Stimulated activated naive CD8-positive, alpha-beta T cell treated with anti-CD3 and anti-CD28 coated beads, Interleukin-15, amount 100 ng/mL, for 72 hours (primary cell): ENCODE results near the gene CASP9.
"Not testable (repeated sequence)": the region's sequence is repeated elsewhere in the genome, so short reads cannot be mapped to it uniquely, and the experiment has no call there.

Experiments
- ATAC-seq: fragments of 150-1000 bp; cut with Tn5 transposase; 2 replicates; pipeline ENCODE4 v1.10.0; 2021; ENCODE audit warnings: mild to moderate bottlenecking, moderate library complexity
- DNase-seq, 2 donors: peaks; one replicate each; pipeline ENCODE4 v3.0.0; 2021 to 2022
- H3K27ac Mint-ChIP-seq, 2 donors: one replicate each; pipeline ENCODE4 v1.8.0; 2022; ENCODE audit warnings: mild to moderate bottlenecking in 2 of 2, mixed read lengths in 2 of 2, moderate library complexity in 2 of 2
- H3K27me3 Mint-ChIP-seq: one replicate; pipeline ENCODE4 v1.8.0; 2022; ENCODE audit warnings: mixed read lengths
- H3K4me1 Mint-ChIP-seq: one replicate; pipeline ENCODE4 v1.8.0; 2022; ENCODE audit warnings: mild to moderate bottlenecking, mixed read lengths
- H3K4me3 Mint-ChIP-seq, 2 donors: one replicate each; pipeline ENCODE4 v1.8.0; 2022; ENCODE audit warnings: mild to moderate bottlenecking in 2 of 2, mixed read lengths in 2 of 2, moderate library complexity in 1 of 2
- H3K9me3 Mint-ChIP-seq, 2 donors: one replicate each; pipeline ENCODE4 v1.8.0; 2022; ENCODE audit warnings: mixed read lengths in 2 of 2

The CASP9 gene

GRCh38 chr1:15489052-15489736, 34.8 kb downstream of the CASP9 start:
- no peaks in the 10 kb centered on the region for H3K27me3 Mint-ChIP-seq
- H3K9me3 Mint-ChIP-seq: no peaks in the 10 kb centered on the region
- H3K4me3 Mint-ChIP-seq: no peak overlapping the region
- H3K27ac Mint-ChIP-seq: no peak overlapping the region
- DNase-seq: no peak
- ATAC-seq: no peak
- H3K4me1 Mint-ChIP-seq: peaks cover 5% of the 10 kb centered on the region

DNA sequence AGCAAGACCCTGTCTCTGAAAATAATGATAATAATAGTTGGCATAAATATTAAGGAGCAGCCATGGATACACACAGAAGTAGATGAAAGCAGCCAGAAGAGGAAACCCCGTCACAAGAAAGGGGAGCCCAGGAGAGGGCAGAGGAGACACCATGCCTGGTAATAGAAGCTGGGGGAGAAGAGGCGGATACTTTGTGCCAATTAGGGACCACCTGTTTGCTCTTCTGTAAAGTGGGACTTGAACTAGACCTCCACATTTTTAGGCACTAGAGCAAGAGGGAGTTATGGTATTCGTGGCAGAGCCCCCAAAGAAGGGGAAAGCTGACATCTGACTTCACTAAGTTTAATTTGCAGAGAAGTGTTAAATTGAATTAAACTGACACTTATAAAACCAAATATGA, 35.6 kb downstream of the CASP9 start:
- no peaks in the 10 kb centered on the region for H3K27me3 Mint-ChIP-seq
- no peak overlapping the region for H3K27ac Mint-ChIP-seq

GRCh38 chr1:15486844-15487610, 37.0 kb downstream of the CASP9 start:
- ATAC-seq, H3K4me3 Mint-ChIP-seq, H3K9me3 Mint-ChIP-seq, H3K27me3 Mint-ChIP-seq, H3K4me1 Mint-ChIP-seq, DNase-seq: not testable (repeated sequence)
- H3K27ac Mint-ChIP-seq: peak overlapping the region in 1 of 2 donors; percentile 54

More for the DNA sequence above, 35.6 kb downstream of the CASP9 start:
- Mint-ChIP-seq H3K4me3 (no peak overlapping the region), H3K4me1 (peaks cover 5% of the 10 kb centered on the region), H3K9me3 (no peaks in the 10 kb centered on the region)
- no peak for ATAC-seq
- no peak for DNase-seq

GRCh38 chr1:15485636-15486035, 38.4 kb downstream of the CASP9 start:
- no peak for ATAC-seq
- Mint-ChIP-seq H3K9me3 (no peaks in the 10 kb centered on the region), H3K27ac (no peak overlapping the region), H3K27me3 (no peaks in the 10 kb centered on the region), H3K4me3 (no peak overlapping the region), H3K4me1 (no peaks in the 10 kb centered on the region)
- DNase-seq: no peak

DNA sequence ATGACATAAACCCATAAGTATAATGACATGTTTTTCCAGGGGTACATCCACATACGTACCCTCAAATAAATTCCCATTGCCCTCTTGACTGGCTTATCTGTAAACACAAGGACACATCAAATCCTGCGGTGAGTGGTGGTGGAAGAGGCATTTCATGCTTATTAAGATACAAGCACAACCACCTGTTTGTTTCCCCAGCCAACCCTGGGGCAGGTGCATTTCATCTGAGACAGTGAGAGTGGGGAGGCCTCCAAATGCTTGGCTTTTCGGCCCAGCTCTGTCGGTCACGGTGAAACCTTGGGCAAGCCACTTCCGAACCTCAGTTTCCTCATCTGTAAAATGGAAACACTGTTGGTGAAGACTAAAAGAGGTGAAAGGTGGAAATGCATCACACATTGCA, 39.6 kb downstream of the CASP9 start:
- not testable (repeated sequence) for H3K4me3 Mint-ChIP-seq, H3K27ac Mint-ChIP-seq, ATAC-seq, H3K27me3 Mint-ChIP-seq, H3K9me3 Mint-ChIP-seq, DNase-seq, H3K4me1 Mint-ChIP-seq

- H3K27me3 Mint-ChIP-seq: no peaks in the 10 kb centered on the region
- H3K27ac Mint-ChIP-seq: no peak overlapping the region
- H3K9me3 Mint-ChIP-seq: no peaks in the 10 kb centered on the region
- DNase-seq (no peak), ATAC-seq (no peak)
- no peaks in the 10 kb centered on the region for H3K4me1 Mint-ChIP-seq
- no peak overlapping the region for H3K4me3 Mint-ChIP-seq
Observed at GRCh38 chr1:15483971-15484370, 40.0 kb downstream of the CASP9 start.

DNA sequence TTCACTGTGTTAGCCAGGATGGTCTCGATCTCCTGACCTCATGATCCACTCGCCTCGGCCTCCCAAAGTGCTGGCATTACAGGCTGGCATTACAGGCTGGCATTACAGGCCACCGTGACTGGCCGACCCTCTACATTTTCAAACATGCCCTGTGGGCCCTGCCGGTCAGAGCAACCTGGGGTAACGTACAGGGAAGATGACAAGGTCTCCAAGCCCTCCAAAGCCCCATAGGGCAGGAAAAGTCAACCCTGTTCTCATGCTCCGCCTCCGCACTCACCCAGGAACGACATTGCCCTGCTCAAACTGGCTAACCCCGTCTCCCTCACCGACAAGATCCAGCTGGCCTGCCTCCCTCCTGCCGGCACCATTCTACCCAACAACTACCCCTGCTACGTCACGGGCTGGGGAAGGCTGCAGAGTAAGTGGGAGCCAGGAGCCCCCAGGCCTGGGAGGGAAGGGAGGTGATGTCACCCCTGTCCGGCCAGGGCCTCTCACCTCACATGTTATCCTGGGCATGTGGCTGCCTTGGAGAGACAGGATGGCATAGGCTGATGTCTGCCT, 41.0 kb downstream of the CASP9 start:
- not testable (repeated sequence) for H3K4me1 Mint-ChIP-seq, H3K27me3 Mint-ChIP-seq, H3K4me3 Mint-ChIP-seq, H3K9me3 Mint-ChIP-seq, DNase-seq, ATAC-seq, H3K27ac Mint-ChIP-seq

DNA sequence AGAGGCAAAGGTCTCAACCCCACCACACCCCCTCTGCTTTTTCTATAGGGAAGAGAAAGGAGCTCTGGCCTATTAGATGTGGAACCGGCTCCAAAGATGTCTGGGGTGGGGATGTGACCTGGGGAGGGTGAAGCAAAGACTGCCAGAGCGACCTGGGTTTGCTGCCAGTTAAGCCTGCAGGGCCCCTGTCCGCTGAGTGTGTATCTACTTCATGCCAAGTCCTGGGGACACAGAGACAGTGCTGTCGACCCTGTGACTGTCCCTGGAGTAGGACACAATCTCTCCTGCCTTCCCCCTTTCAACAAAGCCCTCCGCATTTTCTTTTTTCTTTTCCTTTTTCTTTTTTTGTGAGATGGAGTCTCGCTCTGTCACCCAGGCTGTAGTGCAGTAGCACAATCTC, 41.6 kb downstream of the CASP9 start:
- H3K27me3 Mint-ChIP-seq, H3K27ac Mint-ChIP-seq, ATAC-seq, H3K4me1 Mint-ChIP-seq, H3K4me3 Mint-ChIP-seq, H3K9me3 Mint-ChIP-seq, DNase-seq: not testable (repeated sequence)

GRCh38 chr1:15479654-15480347, 44.2 kb downstream of the CASP9 start:
- no peaks in the 10 kb centered on the region for H3K9me3 Mint-ChIP-seq
- H3K4me3 Mint-ChIP-seq: no peak overlapping the region
- no peak for DNase-seq
- no peaks in the 10 kb centered on the region for H3K4me1 Mint-ChIP-seq
- H3K27me3 Mint-ChIP-seq: no peaks in the 10 kb centered on the region
- no peak overlapping the region for H3K27ac Mint-ChIP-seq
- ATAC-seq: no peak

- Mint-ChIP-seq H3K9me3 (no peaks in the 10 kb centered on the region), H3K4me1 (no peaks in the 10 kb centered on the region), H3K27me3 (no peaks in the 10 kb centered on the region), H3K4me3 (no peak overlapping the region), H3K27ac (no peak overlapping the region)
- no peak for DNase-seq
- ATAC-seq: no peak
Observed at GRCh38 chr1:15477646-15478212, 46.3 kb downstream of the CASP9 start.

DNA sequence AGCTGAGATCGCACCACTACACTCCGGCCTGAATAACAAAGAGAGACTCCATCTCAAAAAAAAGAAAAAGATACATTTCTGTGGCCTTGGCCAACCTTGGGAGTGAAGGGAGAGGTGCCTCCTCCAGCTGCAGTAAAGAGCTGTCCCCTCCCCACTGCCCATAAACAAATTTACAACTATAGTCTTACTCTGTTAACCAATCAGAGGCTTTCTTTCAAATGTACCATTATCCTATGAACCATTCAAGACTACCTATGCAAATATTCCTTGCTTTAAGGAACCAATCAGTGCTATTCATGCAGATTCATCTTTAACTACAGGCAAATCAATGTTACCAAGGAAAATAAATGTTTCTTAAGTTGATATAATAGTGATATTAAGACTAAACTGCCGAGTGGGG, 47.1 kb downstream of the CASP9 start:
- no peaks in the 10 kb centered on the region for H3K4me1 Mint-ChIP-seq
- H3K27ac Mint-ChIP-seq: no peak overlapping the region
- no peak for DNase-seq
- H3K27me3 Mint-ChIP-seq: no peaks in the 10 kb centered on the region
- no peak for ATAC-seq
- no peak overlapping the region for H3K4me3 Mint-ChIP-seq
- no peaks in the 10 kb centered on the region for H3K9me3 Mint-ChIP-seq

- H3K9me3 Mint-ChIP-seq: no peaks in the 10 kb centered on the region
Observed at GRCh38 chr1:15475752-15476314, 48.2 kb downstream of the CASP9 start, which contains the start of gene CELA2B. Gene CELA2B, plus strand, starts transcription at chr1:15476104. Its CDS starts 22 bp downstream, at chr1:15476126.

GRCh38 chr1:15472587-15472986, 51.4 kb downstream of the CASP9 start:
- ATAC-seq: no peak
- DNase-seq: no peak
- Mint-ChIP-seq H3K27me3 (peaks cover 7% of the 10 kb centered on the region), H3K27ac (no peak overlapping the region), H3K4me1 (no peaks in the 10 kb centered on the region), H3K9me3 (no peaks in the 10 kb centered on the region), H3K4me3 (no peak overlapping the region)

More at GRCh38 chr1:15475752-15476314, 48.2 kb downstream of the CASP9 start, which contains the start of gene CELA2B:
- H3K4me3 Mint-ChIP-seq: no peak within 1 kb of the TSS
- ATAC-seq (no peak), DNase-seq (no peak)
- no peak within 1 kb of the TSS for H3K27ac Mint-ChIP-seq
- H3K4me1 Mint-ChIP-seq: no peaks in the 10 kb centered on the region
- no peaks in the 10 kb centered on the region for H3K27me3 Mint-ChIP-seq

GRCh38 chr1:15471723-15472122, 52.3 kb downstream of the CASP9 start:
- DNase-seq, ATAC-seq: not testable (repeated sequence)

GRCh38 chr1:15471067-15471466, 52.9 kb downstream of the CASP9 start:
- H3K4me1 Mint-ChIP-seq, H3K9me3 Mint-ChIP-seq, DNase-seq, ATAC-seq, H3K27ac Mint-ChIP-seq, H3K27me3 Mint-ChIP-seq, H3K4me3 Mint-ChIP-seq: not testable (repeated sequence)

More at GRCh38 chr1:15471723-15472122, 52.3 kb downstream of the CASP9 start:
- H3K4me3 Mint-ChIP-seq, H3K9me3 Mint-ChIP-seq, H3K27me3 Mint-ChIP-seq, H3K4me1 Mint-ChIP-seq, H3K27ac Mint-ChIP-seq: not testable (repeated sequence)
